SK-N-SH (cell line): Measurements from ENCODE around the gene ZC3H18. TPM values are rescaled to one million over a fixed set of nuclear protein-coding genes. Genes with fewer than 3 reads are reported as not detected.

Source experiments
- CTCF ChIA-PET: fragments of 300-600, 350-600 bp; formaldehyde crosslinking; extraction: SDS; loops from one replicate; lab custom pipeline; 2021; lab: Yijun Ruan, JAX
- POLR2A ChIA-PET: fragments of 350-600 bp; sonication (Branson Sonifier 250); formaldehyde crosslinking; extraction: SDS; loops from one replicate; lab custom pipeline; 2020; ENCODE audit warnings: antibody characterized with exemption, inconsistent platforms; lab: Yijun Ruan, JAX
- DNase-seq: peaks from one replicate; pipeline ENCODE4 v3.0.0; 2012
- H2AFZ ChIP-seq: fragments of 200-600 bp; sonication (generic); 2 replicates; pipeline ENCODE4 v1.8.1; 2016; ENCODE audit warnings: antibody characterized with exemption, mild to moderate bottlenecking, low read depth
- H3F3A ChIP-seq: fragments of 200-600 bp; sonication (generic); replicated peaks from 2 replicates; pipeline ENCODE3; 2016; ENCODE audit warnings: antibody characterized with exemption, mild to moderate bottlenecking; ENCODE audit not compliant: insufficient read depth
- H3K27ac ChIP-seq, 2 experiments: fragments of 200-500 bp in 1 of 2; fragments of 200-600 bp in 1 of 2; sonication (Bioruptor generic) in 1 of 2; sonication (generic), shearing (Covaris generic) in 1 of 2; 2 replicates each; pipeline versions ENCODE4 v1.5.1 to v1.6.1; 2014 to 2016; ENCODE audit warnings: low read depth in 2 of 2, inconsistent platforms in 1 of 2, low read length in 1 of 2, mild to moderate bottlenecking in 1 of 2, mixed read lengths in 1 of 2
- H3K27me3 ChIP-seq: fragments of 200-600 bp; sonication (generic), shearing (Covaris generic); 2 replicates; pipeline ENCODE4 v1.6.1; 2016; ENCODE audit warnings: mixed run types; ENCODE audit not compliant: insufficient read depth
- H3K36me3 ChIP-seq, 2 experiments: fragments of 200-500 bp in 1 of 2; fragments of 200-600 bp in 1 of 2; sonication (Bioruptor generic) in 1 of 2; sonication (generic) in 1 of 2; replicated peaks in 1 of 2; 2 replicates each; pipeline versions ENCODE3 to v1.5.1; 2014 to 2016; ENCODE audit warnings: low read length in 1 of 2, mild to moderate bottlenecking in 1 of 2; ENCODE audit not compliant: insufficient read depth in 2 of 2, control insufficient read depth in 1 of 2
- H3K4me1 ChIP-seq, 2 experiments: fragments of 200-500 bp in 1 of 2; fragments of 200-600 bp in 1 of 2; sonication (Bioruptor generic) in 1 of 2; sonication (generic), shearing (Covaris generic) in 1 of 2; 2 replicates each; pipeline versions ENCODE4 v1.5.1 to v1.6.1; 2014 to 2016; ENCODE audit warnings: low read depth in 1 of 2, low read length in 1 of 2, mixed run types in 1 of 2; ENCODE audit not compliant: insufficient read depth in 2 of 2, control insufficient read depth in 1 of 2
- H3K4me2 ChIP-seq: fragments of 200-600 bp; sonication (generic), shearing (Covaris generic); 2 replicates; pipeline ENCODE4 v1.6.1; 2017; ENCODE audit warnings: mixed run types
- H3K4me3 ChIP-seq, 2 experiments: fragments of 200-500 bp in 1 of 2; fragments of 200-600 bp in 1 of 2; sonication (Bioruptor generic) in 1 of 2; sonication (generic), shearing (Covaris generic) in 1 of 2; 2 replicates each; pipeline versions ENCODE4 v1.5.1 to v1.8.1; 2014 to 2016; ENCODE audit warnings: low read depth in 2 of 2, inconsistent platforms in 1 of 2, low read length in 1 of 2, mild to moderate bottlenecking in 1 of 2, mixed read lengths in 1 of 2, moderate library complexity in 1 of 2
- H3K79me2 ChIP-seq: fragments of 200-600 bp; sonication (generic); 2 replicates; pipeline ENCODE4 v1.8.1; 2017; ENCODE audit warnings: mild to moderate bottlenecking; ENCODE audit not compliant: insufficient read depth
- H3K9ac ChIP-seq: fragments of 200-600 bp; sonication (generic); 2 replicates; pipeline ENCODE4 v1.6.1; 2017; ENCODE audit warnings: mixed run types
- H3K9me2 ChIP-seq: fragments of 200-600 bp; sonication (generic); 2 replicates; pipeline ENCODE4 v1.6.1; 2017; ENCODE audit warnings: mixed run types
- H3K9me3 ChIP-seq: fragments of 200-600 bp; sonication (generic); 2 replicates; pipeline ENCODE4 v1.6.1; 2017; ENCODE audit warnings: mixed run types, mild to moderate bottlenecking, moderate library complexity
- H4K20me1 ChIP-seq: fragments of 200-600 bp; sonication (generic); 2 replicates; pipeline ENCODE4 v1.6.1; 2017; ENCODE audit warnings: mild to moderate bottlenecking, mixed run types; ENCODE audit not compliant: insufficient read depth
- EP300 ChIP-seq, 2 experiments: IDR thresholded peaks; 2 replicates each; pipeline versions ENCODE4 v1.4.0 to v1.6.1; 2012; ENCODE audit warnings: borderline replicate concordance in 1 of 2, low read depth in 1 of 2, low read length in 1 of 2
- FOXM1 ChIP-seq: IDR thresholded peaks from 2 replicates; pipeline ENCODE4 v1.4.0; 2012; ENCODE audit warnings: low read depth, mild to moderate bottlenecking
- GABPA ChIP-seq: IDR thresholded peaks from 2 replicates; pipeline ENCODE4 v1.4.0; 2012; ENCODE audit warnings: low read depth, mild to moderate bottlenecking
- JUND ChIP-seq: IDR thresholded peaks from 2 replicates; pipeline ENCODE4 v1.4.0; 2012
- MEF2A ChIP-seq: IDR thresholded peaks from 2 replicates; pipeline ENCODE4 v1.4.0; 2012; ENCODE audit warnings: low read depth, borderline replicate concordance
- MXI1 ChIP-seq: IDR thresholded peaks from 2 replicates; pipeline ENCODE4 v1.6.1; 2012; ENCODE audit warnings: mild to moderate bottlenecking, low read depth, low read length, improper control_type of control experiment
- NFIC ChIP-seq: IDR thresholded peaks from 2 replicates; pipeline ENCODE4 v1.4.0; 2012; ENCODE audit warnings: borderline replicate concordance
- NRF1 ChIP-seq: IDR thresholded peaks from 2 replicates; pipeline ENCODE4 v1.6.1; 2012; ENCODE audit warnings: low read depth, mild to moderate bottlenecking, low read length
- RAD21 ChIP-seq: IDR thresholded peaks from 2 replicates; pipeline ENCODE4 v1.6.1; 2012; ENCODE audit warnings: mild to moderate bottlenecking, low read length
- SIN3A ChIP-seq: IDR thresholded peaks from 2 replicates; pipeline ENCODE4 v1.6.1; 2012; ENCODE audit warnings: low read depth, mild to moderate bottlenecking, low read length, moderate library complexity, borderline replicate concordance
- SMC3 ChIP-seq: IDR thresholded peaks from 2 replicates; pipeline ENCODE4 v1.6.1; 2012; ENCODE audit warnings: low read depth, low read length, improper control_type of control experiment
- TCF12 ChIP-seq: IDR thresholded peaks from 2 replicates; pipeline ENCODE4 v1.4.0; 2012
- YY1 ChIP-seq: IDR thresholded peaks from 2 replicates; pipeline ENCODE4 v1.4.0; 2012; ENCODE audit warnings: low read depth, mild to moderate bottlenecking
- WGBS: methylation state at CpG from one replicate; pipeline ENCODE4 v1.1.6; 2017; ENCODE audit warnings: low lambda C conversion rate; 5-methylcytosine and 5-hydroxymethylcytosine counted together
- polyA plus RNA-seq, 3 experiments: library from polyadenylated mRNA; depleted of rRNA; stranded (reverse); fragments of >200 nt; gene quantifications; 2 replicates each; pipeline ENCODE4 v1.2.3, GENCODE V29; 2012
- TF ChIP-seq, protein P1 (sequence below): IDR thresholded peaks from 2 replicates; pipeline ENCODE4; 2012
- TF ChIP-seq, protein P2 (sequence below): fragments of 200-600 bp; sonication (generic); IDR thresholded peaks from 2 replicates; pipeline ENCODE4 v1.6.1; 2017; ENCODE audit warnings: antibody characterized with exemption, mild to moderate bottlenecking, moderate library complexity
- TF ChIP-seq, protein P3 (sequence below): IDR thresholded peaks from 2 replicates; pipeline ENCODE4 v1.4.0; 2012; ENCODE audit warnings: low read depth, borderline replicate concordance
- TF ChIP-seq, protein P4 (sequence below): IDR thresholded peaks from 2 replicates; pipeline ENCODE4 v1.4.0; 2012; ENCODE audit warnings: low read depth
- TF ChIP-seq, protein P5 (sequence below): fragments of 150-350 bp; IDR thresholded peaks from 2 replicates; pipeline ENCODE4 v1.6.1; 2016; ENCODE audit warnings: mild to moderate bottlenecking, low read depth, low read length
- TF ChIP-seq, protein P6 (sequence below): fragments of 150-350 bp; IDR thresholded peaks from 2 replicates; pipeline ENCODE4 v1.6.1; 2017; ENCODE audit warnings: antibody characterized with exemption, low read length, low read depth, borderline replicate concordance

ZC3H18 gene
- polyA plus RNA-seq, 1 of the 3 experiments (the other 2 are of a cell fraction) = 32.7 TPM

DNA sequence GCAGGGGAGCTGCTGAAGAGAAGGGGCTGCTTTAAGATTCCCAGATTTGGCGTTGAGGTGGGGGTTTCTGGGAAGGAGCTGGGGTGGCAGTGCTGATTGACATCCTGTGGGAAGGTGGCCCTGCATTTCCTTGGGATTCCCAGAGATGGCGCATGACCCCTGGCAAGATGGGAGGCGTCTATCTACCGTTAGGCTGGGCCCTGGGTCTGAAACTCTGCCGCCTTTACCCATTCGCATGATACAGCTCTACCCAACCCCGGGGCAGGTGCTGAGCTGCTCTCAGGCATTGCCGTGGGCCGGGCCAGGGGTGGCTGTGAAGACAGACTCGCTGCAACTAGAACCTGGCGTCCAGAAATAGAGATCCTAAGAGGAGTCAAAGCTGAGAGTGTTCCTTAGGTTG is 102.6 kb downstream of the ZC3H18 start:
- DNase-seq = peak; percentile 71
- Histone ChIP-seq H3K27me3 (no peaks in the 10 kb centered on the region), H3K79me2 (no peaks in the 10 kb centered on the region), H3K9me3 (no peaks in the 10 kb centered on the region), H3K36me3 (peaks cover 0 to 3% of the 10 kb centered on the region in 2 experiments), H3K4me2 (no peak overlapping the region), H3K4me1 (no peaks in the 10 kb centered on the region), H3K9ac (no peak overlapping the region), H2AFZ (no peak overlapping the region), H3K4me3 (no peak overlapping the region), H3F3A (no peaks in the 10 kb centered on the region)
- POLR2A ChIA-PET = interaction anchor here (1.2 kb wide), 1 partner anchor 14 kb away, joined by 3 read pairs; the partner anchor contains the start of gene SNAI3
- 73% methylated on average over 11 of the region's 11 CpGs for WGBS
- TF ChIP-seq, protein P1, sequence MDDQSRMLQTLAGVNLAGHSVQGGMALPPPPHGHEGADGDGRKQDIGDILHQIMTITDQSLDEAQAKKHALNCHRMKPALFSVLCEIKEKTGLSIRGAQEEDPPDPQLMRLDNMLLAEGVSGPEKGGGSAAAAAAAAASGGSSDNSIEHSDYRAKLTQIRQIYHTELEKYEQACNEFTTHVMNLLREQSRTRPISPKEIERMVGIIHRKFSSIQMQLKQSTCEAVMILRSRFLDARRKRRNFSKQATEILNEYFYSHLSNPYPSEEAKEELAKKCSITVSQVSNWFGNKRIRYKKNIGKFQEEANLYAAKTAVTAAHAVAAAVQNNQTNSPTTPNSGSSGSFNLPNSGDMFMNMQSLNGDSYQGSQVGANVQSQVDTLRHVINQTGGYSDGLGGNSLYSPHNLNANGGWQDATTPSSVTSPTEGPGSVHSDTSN = peak; percentile 32; the same call in 1 of the 2 replicates
- no peak for TF ChIP-seq SIN3A
- no peak for TF ChIP-seq EP300 (IDR thresholded peaks at IDR 0.05; ENCODE audit: borderline replicate concordance in 1 of 2, low read depth in 1 of 2, low read length in 1 of 2)
- TF ChIP-seq YY1 = no peak
- TF ChIP-seq FOXM1 = no peak
- TF ChIP-seq MEF2A = no peak
- peak; percentile 47 for TF ChIP-seq RAD21
- no peak for TF ChIP-seq MXI1
- TF ChIP-seq, protein P2, sequence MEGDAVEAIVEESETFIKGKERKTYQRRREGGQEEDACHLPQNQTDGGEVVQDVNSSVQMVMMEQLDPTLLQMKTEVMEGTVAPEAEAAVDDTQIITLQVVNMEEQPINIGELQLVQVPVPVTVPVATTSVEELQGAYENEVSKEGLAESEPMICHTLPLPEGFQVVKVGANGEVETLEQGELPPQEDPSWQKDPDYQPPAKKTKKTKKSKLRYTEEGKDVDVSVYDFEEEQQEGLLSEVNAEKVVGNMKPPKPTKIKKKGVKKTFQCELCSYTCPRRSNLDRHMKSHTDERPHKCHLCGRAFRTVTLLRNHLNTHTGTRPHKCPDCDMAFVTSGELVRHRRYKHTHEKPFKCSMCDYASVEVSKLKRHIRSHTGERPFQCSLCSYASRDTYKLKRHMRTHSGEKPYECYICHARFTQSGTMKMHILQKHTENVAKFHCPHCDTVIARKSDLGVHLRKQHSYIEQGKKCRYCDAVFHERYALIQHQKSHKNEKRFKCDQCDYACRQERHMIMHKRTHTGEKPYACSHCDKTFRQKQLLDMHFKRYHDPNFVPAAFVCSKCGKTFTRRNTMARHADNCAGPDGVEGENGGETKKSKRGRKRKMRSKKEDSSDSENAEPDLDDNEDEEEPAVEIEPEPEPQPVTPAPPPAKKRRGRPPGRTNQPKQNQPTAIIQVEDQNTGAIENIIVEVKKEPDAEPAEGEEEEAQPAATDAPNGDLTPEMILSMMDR = peak; percentile 39
- peak; percentile 24; the same call in 1 of the 2 replicates for TF ChIP-seq SMC3
- no peak for TF ChIP-seq NFIC
- TF ChIP-seq, all 33 proteins: peak for 4
- CTCF ChIA-PET = interaction anchor here (1.0 to 2.7 kb wide), 4 partner anchors 9 to 25 kb away, joined by 4 to 12 read pairs (median 4); no protein-coding TSS in a partner anchor
- no peak overlapping the region for H3K27ac ChIP-seq
- no peaks in the 10 kb centered on the region for H4K20me1 ChIP-seq
- H3K9me2 ChIP-seq = no peaks in the 10 kb centered on the region

DNA sequence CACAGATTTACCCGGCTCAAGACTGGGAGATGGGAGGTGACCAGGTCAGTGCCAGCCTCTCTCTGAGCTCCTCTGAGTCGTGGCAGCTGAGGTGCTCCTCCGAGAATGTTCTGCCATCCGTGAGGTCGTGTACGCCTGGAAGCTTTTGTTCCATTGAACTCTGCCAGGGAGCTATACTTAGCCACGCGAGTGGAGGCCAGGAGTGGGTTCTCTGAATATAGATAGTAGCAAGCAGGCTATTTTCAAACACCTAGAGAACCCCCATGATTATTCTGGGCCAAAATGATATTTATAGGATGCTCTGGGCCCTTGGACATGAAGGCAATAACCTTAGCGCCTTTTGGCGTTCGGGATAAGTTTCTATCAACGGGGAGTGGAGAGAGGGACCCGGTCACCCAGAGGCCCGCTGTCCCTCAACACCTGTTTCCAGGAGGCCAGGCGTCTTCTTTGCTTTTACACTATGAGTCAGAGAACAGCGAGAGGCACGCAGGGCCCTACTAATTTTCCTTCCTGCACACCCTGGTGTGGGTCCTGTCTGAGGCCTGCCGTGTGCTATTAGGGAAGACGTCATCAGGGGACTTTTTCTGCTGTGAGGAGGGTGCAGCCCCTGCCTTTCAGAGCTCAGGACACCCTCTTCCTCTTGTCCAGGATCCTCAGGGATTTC is 103.6 kb downstream of the ZC3H18 start:
- Histone ChIP-seq H3F3A (no peaks in the 10 kb centered on the region), H3K27ac (no peak overlapping the region), H3K4me1 (peaks cover 0 to 5% of the 10 kb centered on the region in 2 experiments; a peak in 1 of 4 replicates), H3K79me2 (no peaks in the 10 kb centered on the region), H3K9me3 (no peaks in the 10 kb centered on the region), H3K27me3 (no peaks in the 10 kb centered on the region), H2AFZ (no peak overlapping the region), H3K9me2 (no peaks in the 10 kb centered on the region), H3K4me2 (no peak overlapping the region), H3K9ac (no peak overlapping the region), H3K36me3 (peaks cover 0 to 3% of the 10 kb centered on the region in 2 experiments), H4K20me1 (no peaks in the 10 kb centered on the region), H3K4me3 (no peak overlapping the region)
- 90% methylated on average over 17 of the region's 19 CpGs for WGBS
- POLR2A ChIA-PET = no interaction called here
- no peak for DNase-seq
- TF ChIP-seq TCF12 (no peak), FOXM1 (no peak), GABPA (no peak), SIN3A (no peak), MEF2A (no peak), SMC3 (no peak), NRF1 (no peak), JUND (no peak)
- TF ChIP-seq, protein P3, sequence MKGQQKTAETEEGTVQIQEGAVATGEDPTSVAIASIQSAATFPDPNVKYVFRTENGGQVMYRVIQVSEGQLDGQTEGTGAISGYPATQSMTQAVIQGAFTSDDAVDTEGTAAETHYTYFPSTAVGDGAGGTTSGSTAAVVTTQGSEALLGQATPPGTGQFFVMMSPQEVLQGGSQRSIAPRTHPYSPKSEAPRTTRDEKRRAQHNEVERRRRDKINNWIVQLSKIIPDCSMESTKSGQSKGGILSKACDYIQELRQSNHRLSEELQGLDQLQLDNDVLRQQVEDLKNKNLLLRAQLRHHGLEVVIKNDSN = no peak
- TF ChIP-seq, protein P4, sequence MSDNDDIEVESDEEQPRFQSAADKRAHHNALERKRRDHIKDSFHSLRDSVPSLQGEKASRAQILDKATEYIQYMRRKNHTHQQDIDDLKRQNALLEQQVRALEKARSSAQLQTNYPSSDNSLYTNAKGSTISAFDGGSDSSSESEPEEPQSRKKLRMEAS = no peak
- TF ChIP-seq, protein P5, sequence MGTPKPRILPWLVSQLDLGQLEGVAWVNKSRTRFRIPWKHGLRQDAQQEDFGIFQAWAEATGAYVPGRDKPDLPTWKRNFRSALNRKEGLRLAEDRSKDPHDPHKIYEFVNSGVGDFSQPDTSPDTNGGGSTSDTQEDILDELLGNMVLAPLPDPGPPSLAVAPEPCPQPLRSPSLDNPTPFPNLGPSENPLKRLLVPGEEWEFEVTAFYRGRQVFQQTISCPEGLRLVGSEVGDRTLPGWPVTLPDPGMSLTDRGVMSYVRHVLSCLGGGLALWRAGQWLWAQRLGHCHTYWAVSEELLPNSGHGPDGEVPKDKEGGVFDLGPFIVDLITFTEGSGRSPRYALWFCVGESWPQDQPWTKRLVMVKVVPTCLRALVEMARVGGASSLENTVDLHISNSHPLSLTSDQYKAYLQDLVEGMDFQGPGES = no peak
- TF ChIP-seq, protein P6, sequence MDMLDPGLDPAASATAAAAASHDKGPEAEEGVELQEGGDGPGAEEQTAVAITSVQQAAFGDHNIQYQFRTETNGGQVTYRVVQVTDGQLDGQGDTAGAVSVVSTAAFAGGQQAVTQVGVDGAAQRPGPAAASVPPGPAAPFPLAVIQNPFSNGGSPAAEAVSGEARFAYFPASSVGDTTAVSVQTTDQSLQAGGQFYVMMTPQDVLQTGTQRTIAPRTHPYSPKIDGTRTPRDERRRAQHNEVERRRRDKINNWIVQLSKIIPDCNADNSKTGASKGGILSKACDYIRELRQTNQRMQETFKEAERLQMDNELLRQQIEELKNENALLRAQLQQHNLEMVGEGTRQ = no peak
- CTCF ChIA-PET = interaction anchor here (1.0 kb wide), 1 partner anchor 12 kb away, joined by 3 read pairs; no protein-coding TSS in a partner anchor
